ENCODE measurements around the gene KLHL26.

KLHL26 gene

GRCh38 chr19:18660051-18660910 lies 23.5 kb downstream of the KLHL26 start:
- no peak overlapping the region for H2BK120ac ChIP-seq (ENCODE audit: low read depth, low read length)

GRCh38 chr19:18660939-18661670 lies 24.3 kb downstream of the KLHL26 start:
- Histone ChIP-seq H3K4ac (ENCODE audit: low read length) (peak overlapping the region; percentile 28), H3K4me3 (ENCODE audit: low read length in 2 of 2) (no peak overlapping the region), H2BK120ac (ENCODE audit: low read depth, low read length) (no peak overlapping the region), H3K36me3 (replicated peaks in 1 of 2; ENCODE audit: control insufficient read depth in 2 of 2, insufficient read depth in 2 of 2, low read length in 2 of 2) (peaks cover 2 to 7% of the 10 kb centered on the region in 2 donors), H2AK5ac (ENCODE audit: low read depth, low read length) (peak overlapping the region; percentile 65), H3K23ac (ENCODE audit: low read depth, low read length, poor library complexity) (peak overlapping the region; percentile 47), H2BK5ac (ENCODE audit: low read length) (no peak overlapping the region), H3K4me2 (ENCODE audit: insufficient read depth, low read length, poor library complexity, severe bottlenecking) (no peak overlapping the region), H3K27me3 (ENCODE audit: control insufficient read depth in 3 of 3, insufficient read depth in 3 of 3, low read depth in 1 of 3, low read length in 3 of 3) (no peaks in the 10 kb centered on the region), H3K79me1 (ENCODE audit: low read depth, low read length) (peaks cover 3% of the 10 kb centered on the region), H4K91ac (ENCODE audit: low read depth, low read length, poor library complexity) (no peak overlapping the region), H2BK15ac (ENCODE audit: low read length) (no peak overlapping the region), H3K27ac (replicated peaks; ENCODE audit: low read length) (no peak overlapping the region), H3K18ac (ENCODE audit: low read length) (peak overlapping the region; percentile 58), H4K8ac (ENCODE audit: low read depth, low read length) (no peak overlapping the region), H2BK12ac (ENCODE audit: low read length) (no peak overlapping the region), H3K9ac (ENCODE audit: low read depth, low read length, poor library complexity) (no peak overlapping the region), H3K14ac (ENCODE audit: low read length) (no peak overlapping the region), H2AFZ (ENCODE audit: low read length) (no peak overlapping the region), H3K4me1 (ENCODE audit: control insufficient read depth in 2 of 2, insufficient read depth in 1 of 2, low read depth in 1 of 2, low read length in 2 of 2) (peaks cover 33 to 36% of the 10 kb centered on the region in 2 donors), H3K9me3 (replicated peaks in 1 of 2; ENCODE audit: control insufficient read depth in 2 of 2, insufficient read depth in 1 of 2, low read depth in 1 of 2, low read length in 2 of 2) (no peaks in the 10 kb centered on the region)
- no peak for DNase-seq (ENCODE audit: low spot score)
- WGBS, 2 donors (ENCODE audit: extremely low coverage in 2 of 2, insufficient read length in 2 of 2, insufficient replicate concordance in 1 of 2), result no CpG with 5 or more reads among the region's 10 CpGs

More at GRCh38 chr19:18660051-18660910, 23.5 kb downstream of the KLHL26 start:
- no CpG with 5 or more reads among the region's 37 CpGs for WGBS, 2 donors (ENCODE audit: extremely low coverage in 2 of 2, insufficient read length in 2 of 2, insufficient replicate concordance in 1 of 2)
- H2AFZ ChIP-seq (ENCODE audit: low read length), result no peak overlapping the region
- H3K23ac ChIP-seq (ENCODE audit: low read depth, low read length, poor library complexity), result peak overlapping the region; percentile 47
- H4K8ac ChIP-seq (ENCODE audit: low read depth, low read length), result no peak overlapping the region
- no peak overlapping the region for H2BK15ac ChIP-seq (ENCODE audit: low read length)
- no peak overlapping the region for H3K27ac ChIP-seq (replicated peaks; ENCODE audit: low read length)
- no peak overlapping the region for H3K9ac ChIP-seq (ENCODE audit: low read depth, low read length, poor library complexity)
- peaks cover 38 to 39% of the 10 kb centered on the region in 2 donors for H3K4me1 ChIP-seq (ENCODE audit: control insufficient read depth in 2 of 2, insufficient read depth in 1 of 2, low read depth in 1 of 2, low read length in 2 of 2)
- no peaks in the 10 kb centered on the region for H3K9me3 ChIP-seq (replicated peaks in 1 of 2; ENCODE audit: control insufficient read depth in 2 of 2, insufficient read depth in 1 of 2, low read depth in 1 of 2, low read length in 2 of 2)
- peak overlapping the region; percentile 58 for H3K18ac ChIP-seq (ENCODE audit: low read length)
- no peak overlapping the region for H3K4me3 ChIP-seq (ENCODE audit: low read length in 2 of 2)
- H3K4ac ChIP-seq (ENCODE audit: low read length), result peak overlapping the region; percentile 28
- H2BK5ac ChIP-seq (ENCODE audit: low read length), result peak overlapping the region; percentile 20
- H2AK5ac ChIP-seq (ENCODE audit: low read depth, low read length), result peak overlapping the region; percentile 73
- no peaks in the 10 kb centered on the region for H3K27me3 ChIP-seq (ENCODE audit: control insufficient read depth in 3 of 3, insufficient read depth in 3 of 3, low read depth in 1 of 3, low read length in 3 of 3)
- H3K79me1 ChIP-seq (ENCODE audit: low read depth, low read length), result peaks cover 7% of the 10 kb centered on the region
- H3K36me3 ChIP-seq (replicated peaks in 1 of 2; ENCODE audit: control insufficient read depth in 2 of 2, insufficient read depth in 2 of 2, low read length in 2 of 2), result peaks cover 2 to 4% of the 10 kb centered on the region in 2 donors
- no peak overlapping the region for H2BK12ac ChIP-seq (ENCODE audit: low read length)
- H3K14ac ChIP-seq (ENCODE audit: low read length), result no peak overlapping the region
- H4K91ac ChIP-seq (ENCODE audit: low read depth, low read length, poor library complexity), result no peak overlapping the region
- DNase-seq (ENCODE audit: low spot score), result no peak
- H3K4me2 ChIP-seq (ENCODE audit: insufficient read depth, low read length, poor library complexity, severe bottlenecking), result no peak overlapping the region

- Histone ChIP-seq H2AK5ac (ENCODE audit: low read depth, low read length) (peak overlapping the region; percentile 41), H3K27ac (replicated peaks; ENCODE audit: low read length) (no peak overlapping the region), H2BK15ac (ENCODE audit: low read length) (no peak overlapping the region), H4K8ac (ENCODE audit: low read depth, low read length) (no peak overlapping the region), H3K36me3 (replicated peaks in 1 of 2; ENCODE audit: control insufficient read depth in 2 of 2, insufficient read depth in 2 of 2, low read length in 2 of 2) (peaks cover 7 to 22% of the 10 kb centered on the region in 2 donors), H3K4me1 (ENCODE audit: control insufficient read depth in 2 of 2, insufficient read depth in 1 of 2, low read depth in 1 of 2, low read length in 2 of 2) (peaks cover 12 to 21% of the 10 kb centered on the region in 2 donors), H4K91ac (ENCODE audit: low read depth, low read length, poor library complexity) (no peak overlapping the region), H3K4ac (ENCODE audit: low read length) (no peak overlapping the region), H3K14ac (ENCODE audit: low read length) (no peak overlapping the region), H2BK5ac (ENCODE audit: low read length) (no peak overlapping the region), H3K4me2 (ENCODE audit: insufficient read depth, low read length, poor library complexity, severe bottlenecking) (peak overlapping the region; percentile 13), H3K23ac (ENCODE audit: low read depth, low read length, poor library complexity) (no peak overlapping the region), H3K79me1 (ENCODE audit: low read depth, low read length) (peaks cover 4% of the 10 kb centered on the region), H3K9me3 (replicated peaks in 1 of 2; ENCODE audit: control insufficient read depth in 2 of 2, insufficient read depth in 1 of 2, low read depth in 1 of 2, low read length in 2 of 2) (peaks cover 0 to 2% of the 10 kb centered on the region in 2 donors), H2AFZ (ENCODE audit: low read length) (no peak overlapping the region), H3K9ac (ENCODE audit: low read depth, low read length, poor library complexity) (no peak overlapping the region), H2BK12ac (ENCODE audit: low read length) (no peak overlapping the region), H2BK120ac (ENCODE audit: low read depth, low read length) (peak overlapping the region; percentile 35), H3K27me3 (ENCODE audit: control insufficient read depth in 3 of 3, insufficient read depth in 3 of 3, low read depth in 1 of 3, low read length in 3 of 3) (no peaks in the 10 kb centered on the region), H3K18ac (ENCODE audit: low read length) (peak overlapping the region; percentile 5), H3K4me3 (ENCODE audit: low read length in 2 of 2) (peak overlapping the region in 1 of 2 donors; percentile 39)
- no CpG with 5 or more reads among the region's 15 CpGs for WGBS, 2 donors (ENCODE audit: extremely low coverage in 2 of 2, insufficient read length in 2 of 2, insufficient replicate concordance in 1 of 2)
- no peak for DNase-seq (ENCODE audit: low spot score)
These were observed 26.3 kb downstream of the KLHL26 start for GRCh38 chr19:18662972-18663732.

Data from neuronal stem cell (in vitro differentiated cells).